ENCODE results near the gene ERN1.
"Not testable (repeated sequence)": the region's sequence is repeated elsewhere in the genome, so short reads cannot be mapped to it uniquely, and the experiment has no call there.

The ERN1 gene

GRCh38 chr17:64015447-64015846 is 114.5 kb downstream of the ERN1 start:
- ATAC-seq: no peak
- H3K27ac Mint-ChIP-seq: peak overlapping the region; percentile 92
- peaks cover 22% of the 10 kb centered on the region for H3K36me3 Mint-ChIP-seq
- no peaks in the 10 kb centered on the region for H3K9me3 Mint-ChIP-seq
- H3K4me1 Mint-ChIP-seq: peaks cover 70% of the 10 kb centered on the region
- no peak overlapping the region for H3K4me3 Mint-ChIP-seq
- no peaks in the 10 kb centered on the region for H3K27me3 Mint-ChIP-seq

GRCh38 chr17:64009571-64010402 is 120.2 kb downstream of the ERN1 start:
- no peaks in the 10 kb centered on the region for H3K27me3 Mint-ChIP-seq
- H3K27ac Mint-ChIP-seq: peak overlapping the region; percentile 4
- H3K4me1 Mint-ChIP-seq: peaks cover 73% of the 10 kb centered on the region
- H3K36me3 Mint-ChIP-seq: peaks cover 46% of the 10 kb centered on the region
- H3K9me3 Mint-ChIP-seq: no peaks in the 10 kb centered on the region
- no peak for ATAC-seq
- H3K4me3 Mint-ChIP-seq: no peak overlapping the region

GRCh38 chr17:64008830-64009229 is 121.1 kb downstream of the ERN1 start:
- peak overlapping the region; percentile 4 for H3K27ac Mint-ChIP-seq
- peaks cover 44% of the 10 kb centered on the region for H3K36me3 Mint-ChIP-seq
- ATAC-seq: no peak
- no peak overlapping the region for H3K4me3 Mint-ChIP-seq
- H3K4me1 Mint-ChIP-seq: peaks cover 64% of the 10 kb centered on the region
- no peaks in the 10 kb centered on the region for H3K9me3 Mint-ChIP-seq
- H3K27me3 Mint-ChIP-seq: no peaks in the 10 kb centered on the region

- Mint-ChIP-seq H3K9me3 (no peaks in the 10 kb centered on the region), H3K36me3 (peaks cover 49% of the 10 kb centered on the region)
These were observed 121.6 kb downstream of the ERN1 start for GRCh38 chr17:64008346-64008745.

GRCh38 chr17:64007838-64008282 is 122.1 kb downstream of the ERN1 start:
- no peak for ATAC-seq
- Mint-ChIP-seq H3K4me3 (no peak overlapping the region), H3K4me1 (peaks cover 58% of the 10 kb centered on the region)

More at GRCh38 chr17:64008346-64008745, 121.6 kb downstream of the ERN1 start:
- H3K27ac Mint-ChIP-seq: no peak overlapping the region
- no peak overlapping the region for H3K4me3 Mint-ChIP-seq
- no peaks in the 10 kb centered on the region for H3K27me3 Mint-ChIP-seq
- H3K4me1 Mint-ChIP-seq: peaks cover 61% of the 10 kb centered on the region
- ATAC-seq: no peak

GRCh38 chr17:64007089-64007837 is 122.7 kb downstream of the ERN1 start:
- H3K27ac Mint-ChIP-seq, H3K27me3 Mint-ChIP-seq, H3K9me3 Mint-ChIP-seq, ATAC-seq, H3K4me3 Mint-ChIP-seq: not testable (repeated sequence)
- peaks cover 58% of the 10 kb centered on the region for H3K4me1 Mint-ChIP-seq
- peaks cover 54% of the 10 kb centered on the region for H3K36me3 Mint-ChIP-seq

More at GRCh38 chr17:64007838-64008282, 122.1 kb downstream of the ERN1 start:
- peaks cover 53% of the 10 kb centered on the region for H3K36me3 Mint-ChIP-seq
- H3K27me3 Mint-ChIP-seq: no peaks in the 10 kb centered on the region
- H3K27ac Mint-ChIP-seq: no peak overlapping the region
- H3K9me3 Mint-ChIP-seq: no peaks in the 10 kb centered on the region

- Mint-ChIP-seq H3K9me3 (no peaks in the 10 kb centered on the region), H3K4me3 (no peak overlapping the region), H3K36me3 (peaks cover 56% of the 10 kb centered on the region), H3K4me1 (peaks cover 53% of the 10 kb centered on the region), H3K27ac (no peak overlapping the region), H3K27me3 (no peaks in the 10 kb centered on the region)
- no peak for ATAC-seq
These were observed 123.4 kb downstream of the ERN1 start for GRCh38 chr17:64006361-64007088.

- H3K27me3 Mint-ChIP-seq: no peaks in the 10 kb centered on the region
- no peak for ATAC-seq
- no peak overlapping the region for H3K4me3 Mint-ChIP-seq
- H3K27ac Mint-ChIP-seq: no peak overlapping the region
- H3K36me3 Mint-ChIP-seq: peaks cover 48% of the 10 kb centered on the region
- no peaks in the 10 kb centered on the region for H3K9me3 Mint-ChIP-seq
- peaks cover 45% of the 10 kb centered on the region for H3K4me1 Mint-ChIP-seq
These were observed 124.2 kb downstream of the ERN1 start for GRCh38 chr17:64005734-64006167.

- H3K4me3 Mint-ChIP-seq: no peak overlapping the region
- peaks cover 6% of the 10 kb centered on the region for H3K27me3 Mint-ChIP-seq
- no peak for ATAC-seq
- H3K9me3 Mint-ChIP-seq: no peaks in the 10 kb centered on the region
- peaks cover 39% of the 10 kb centered on the region for H3K4me1 Mint-ChIP-seq
- H3K27ac Mint-ChIP-seq: no peak overlapping the region
- peaks cover 44% of the 10 kb centered on the region for H3K36me3 Mint-ChIP-seq
These were observed 124.8 kb downstream of the ERN1 start for GRCh38 chr17:64004903-64005733.

GRCh38 chr17:64004218-64004770 is 125.7 kb downstream of the ERN1 start:
- Mint-ChIP-seq H3K27me3 (peaks cover 14% of the 10 kb centered on the region), H3K36me3 (peaks cover 39% of the 10 kb centered on the region), H3K4me1 (peaks cover 36% of the 10 kb centered on the region), H3K9me3 (no peaks in the 10 kb centered on the region), H3K27ac (no peak overlapping the region), H3K4me3 (no peak overlapping the region)
- ATAC-seq: no peak

- H3K4me3 Mint-ChIP-seq: no peak overlapping the region
- no peak for ATAC-seq
- H3K27ac Mint-ChIP-seq: no peak overlapping the region
- peaks cover 21% of the 10 kb centered on the region for H3K27me3 Mint-ChIP-seq
- H3K9me3 Mint-ChIP-seq: no peaks in the 10 kb centered on the region
- peaks cover 36% of the 10 kb centered on the region for H3K4me1 Mint-ChIP-seq
- H3K36me3 Mint-ChIP-seq: peaks cover 39% of the 10 kb centered on the region
These were observed 126.3 kb downstream of the ERN1 start for GRCh38 chr17:64003526-64004121.

GRCh38 chr17:64002658-64003525 is 127.1 kb downstream of the ERN1 start:
- no peak for ATAC-seq
- Mint-ChIP-seq H3K4me1 (peaks cover 37% of the 10 kb centered on the region), H3K4me3 (no peak overlapping the region), H3K27ac (no peak overlapping the region), H3K9me3 (no peaks in the 10 kb centered on the region), H3K36me3 (peaks cover 37% of the 10 kb centered on the region), H3K27me3 (peaks cover 28% of the 10 kb centered on the region)

All from stimulated activated memory B cell treated with anti-CD40 and anti-IgM and Interleukin-4, amounts not matched to agents 10 μg/mL and 1 μg/mL and 100 μg/mL, for 72 hours (primary cell).